ENCODE data around the gene LHCGR.
"Not testable (repeated sequence)": the region's sequence is repeated elsewhere in the genome, so short reads cannot be mapped to it uniquely, and the experiment has no call there.

LHCGR gene

GRCh38 chr2:48707466-48707865 is 48.1 kb downstream of the LHCGR start:
- Histone ChIP-seq H3K36me3 (ENCODE audit: control insufficient read depth, insufficient read depth, low read length, severe bottlenecking) (no peaks in the 10 kb centered on the region), H3K9ac (ENCODE audit: low read length) (no peak overlapping the region), H3K27me3 (replicated peaks; ENCODE audit: control insufficient read depth, insufficient read depth, low read length) (peaks cover 2% of the 10 kb centered on the region), H3K9me3 (ENCODE audit: control insufficient read depth, low read length) (no peaks in the 10 kb centered on the region), H3K4me3 (ENCODE audit: low read length) (no peak overlapping the region), H3K4me1 (ENCODE audit: control insufficient read depth, insufficient read depth, low read length) (no peaks in the 10 kb centered on the region)
- no peak for DNase-seq (ENCODE audit: low read depth)

- not testable (repeated sequence) for H3K36me3 ChIP-seq (ENCODE audit: control insufficient read depth, insufficient read depth, low read length, severe bottlenecking); H3K27me3 ChIP-seq (replicated peaks; ENCODE audit: control insufficient read depth, insufficient read depth, low read length); H3K4me3 ChIP-seq (ENCODE audit: low read length); H3K9me3 ChIP-seq (ENCODE audit: control insufficient read depth, low read length); H3K9ac ChIP-seq (ENCODE audit: low read length); DNase-seq (ENCODE audit: low read depth)
- H3K4me1 ChIP-seq (ENCODE audit: control insufficient read depth, insufficient read depth, low read length) = peaks cover 14% of the 10 kb centered on the region
Observed at GRCh38 chr2:48703621-48704020, 51.9 kb downstream of the LHCGR start.

- H3K4me3 ChIP-seq (ENCODE audit: low read length) = no peak overlapping the region
- peak; percentile 22 for DNase-seq (ENCODE audit: low read depth)
- no peaks in the 10 kb centered on the region for H3K27me3 ChIP-seq (replicated peaks; ENCODE audit: control insufficient read depth, insufficient read depth, low read length)
- H3K9me3 ChIP-seq (ENCODE audit: control insufficient read depth, low read length) = no peaks in the 10 kb centered on the region
- H3K9ac ChIP-seq (ENCODE audit: low read length) = no peak overlapping the region
- peaks cover 16% of the 10 kb centered on the region for H3K4me1 ChIP-seq (ENCODE audit: control insufficient read depth, insufficient read depth, low read length)
- H3K36me3 ChIP-seq (ENCODE audit: control insufficient read depth, insufficient read depth, low read length, severe bottlenecking) = no peaks in the 10 kb centered on the region
Observed at GRCh38 chr2:48699348-48699930, 56.1 kb downstream of the LHCGR start.

GRCh38 chr2:48696881-48697280 is 58.6 kb downstream of the LHCGR start:
- Histone ChIP-seq H3K36me3 (ENCODE audit: control insufficient read depth, insufficient read depth, low read length, severe bottlenecking) (no peaks in the 10 kb centered on the region), H3K9me3 (ENCODE audit: control insufficient read depth, low read length) (no peaks in the 10 kb centered on the region), H3K4me1 (ENCODE audit: control insufficient read depth, insufficient read depth, low read length) (peaks cover 16% of the 10 kb centered on the region), H3K27me3 (replicated peaks; ENCODE audit: control insufficient read depth, insufficient read depth, low read length) (no peaks in the 10 kb centered on the region), H3K9ac (ENCODE audit: low read length) (no peak overlapping the region), H3K4me3 (ENCODE audit: low read length) (no peak overlapping the region)
- no peak for DNase-seq (ENCODE audit: low read depth)

GRCh38 chr2:48695991-48696390 is 59.5 kb downstream of the LHCGR start:
- Histone ChIP-seq H3K4me3 (ENCODE audit: low read length) (no peak overlapping the region), H3K4me1 (ENCODE audit: control insufficient read depth, insufficient read depth, low read length) (peaks cover 16% of the 10 kb centered on the region)
- DNase-seq (ENCODE audit: low read depth) = no peak

GRCh38 chr2:48694149-48694548 is 61.4 kb downstream of the LHCGR start:
- Histone ChIP-seq H3K27me3 (replicated peaks; ENCODE audit: control insufficient read depth, insufficient read depth, low read length) (no peaks in the 10 kb centered on the region), H3K4me1 (ENCODE audit: control insufficient read depth, insufficient read depth, low read length) (peaks cover 4% of the 10 kb centered on the region), H3K36me3 (ENCODE audit: control insufficient read depth, insufficient read depth, low read length, severe bottlenecking) (no peaks in the 10 kb centered on the region)

More at GRCh38 chr2:48695991-48696390, 59.5 kb downstream of the LHCGR start:
- H3K27me3 ChIP-seq (replicated peaks; ENCODE audit: control insufficient read depth, insufficient read depth, low read length) = no peaks in the 10 kb centered on the region
- H3K9ac ChIP-seq (ENCODE audit: low read length) = no peak overlapping the region
- H3K36me3 ChIP-seq (ENCODE audit: control insufficient read depth, insufficient read depth, low read length, severe bottlenecking) = no peaks in the 10 kb centered on the region
- H3K9me3 ChIP-seq (ENCODE audit: control insufficient read depth, low read length) = no peaks in the 10 kb centered on the region

GRCh38 chr2:48693645-48694044 is 61.9 kb downstream of the LHCGR start:
- Histone ChIP-seq H3K27me3 (replicated peaks; ENCODE audit: control insufficient read depth, insufficient read depth, low read length) (no peaks in the 10 kb centered on the region), H3K4me3 (ENCODE audit: low read length) (no peak overlapping the region), H3K9me3 (ENCODE audit: control insufficient read depth, low read length) (no peaks in the 10 kb centered on the region), H3K36me3 (ENCODE audit: control insufficient read depth, insufficient read depth, low read length, severe bottlenecking) (no peaks in the 10 kb centered on the region), H3K4me1 (ENCODE audit: control insufficient read depth, insufficient read depth, low read length) (peaks cover 2% of the 10 kb centered on the region), H3K9ac (ENCODE audit: low read length) (no peak overlapping the region)
- no peak for DNase-seq (ENCODE audit: low read depth)

More at GRCh38 chr2:48694149-48694548, 61.4 kb downstream of the LHCGR start:
- no peak overlapping the region for H3K9ac ChIP-seq (ENCODE audit: low read length)
- H3K4me3 ChIP-seq (ENCODE audit: low read length) = no peak overlapping the region
- peak; percentile 47 for DNase-seq (ENCODE audit: low read depth)
- H3K9me3 ChIP-seq (ENCODE audit: control insufficient read depth, low read length) = no peaks in the 10 kb centered on the region

- no peaks in the 10 kb centered on the region for H3K36me3 ChIP-seq (ENCODE audit: control insufficient read depth, insufficient read depth, low read length, severe bottlenecking)
- H3K4me1 ChIP-seq (ENCODE audit: control insufficient read depth, insufficient read depth, low read length) = no peaks in the 10 kb centered on the region
- H3K27me3 ChIP-seq (replicated peaks; ENCODE audit: control insufficient read depth, insufficient read depth, low read length) = no peaks in the 10 kb centered on the region
- H3K9me3 ChIP-seq (ENCODE audit: control insufficient read depth, low read length) = no peaks in the 10 kb centered on the region
- no peak for DNase-seq (ENCODE audit: low read depth)
- H3K9ac ChIP-seq (ENCODE audit: low read length) = no peak overlapping the region
- no peak overlapping the region for H3K4me3 ChIP-seq (ENCODE audit: low read length)
Observed at GRCh38 chr2:48693066-48693465, 62.5 kb downstream of the LHCGR start.

- no peak overlapping the region for H3K9ac ChIP-seq (ENCODE audit: low read length)
- no peaks in the 10 kb centered on the region for H3K36me3 ChIP-seq (ENCODE audit: control insufficient read depth, insufficient read depth, low read length, severe bottlenecking)
- DNase-seq (ENCODE audit: low read depth) = no peak
- H3K4me3 ChIP-seq (ENCODE audit: low read length) = no peak overlapping the region
- H3K27me3 ChIP-seq (replicated peaks; ENCODE audit: control insufficient read depth, insufficient read depth, low read length) = no peaks in the 10 kb centered on the region
- no peaks in the 10 kb centered on the region for H3K9me3 ChIP-seq (ENCODE audit: control insufficient read depth, low read length)
- H3K4me1 ChIP-seq (ENCODE audit: control insufficient read depth, insufficient read depth, low read length) = no peaks in the 10 kb centered on the region
Observed at GRCh38 chr2:48691935-48692691, 63.4 kb downstream of the LHCGR start.

- Histone ChIP-seq H3K4me3 (ENCODE audit: low read length) (no peak overlapping the region), H3K9ac (ENCODE audit: low read length) (no peak overlapping the region), H3K4me1 (ENCODE audit: control insufficient read depth, insufficient read depth, low read length) (no peaks in the 10 kb centered on the region), H3K9me3 (ENCODE audit: control insufficient read depth, low read length) (no peaks in the 10 kb centered on the region), H3K36me3 (ENCODE audit: control insufficient read depth, insufficient read depth, low read length, severe bottlenecking) (no peaks in the 10 kb centered on the region), H3K27me3 (replicated peaks; ENCODE audit: control insufficient read depth, insufficient read depth, low read length) (no peaks in the 10 kb centered on the region)
- DNase-seq (ENCODE audit: low read depth) = no peak
Observed at GRCh38 chr2:48685126-48685525, 70.4 kb downstream of the LHCGR start.

GRCh38 chr2:48677450-48677849 is 78.1 kb downstream of the LHCGR start:
- no peak overlapping the region for H3K9ac ChIP-seq (ENCODE audit: low read length)
- H3K36me3 ChIP-seq (ENCODE audit: control insufficient read depth, insufficient read depth, low read length, severe bottlenecking) = no peaks in the 10 kb centered on the region
- H3K4me1 ChIP-seq (ENCODE audit: control insufficient read depth, insufficient read depth, low read length) = no peaks in the 10 kb centered on the region
- H3K27me3 ChIP-seq (replicated peaks; ENCODE audit: control insufficient read depth, insufficient read depth, low read length) = no peaks in the 10 kb centered on the region
- no peak for DNase-seq (ENCODE audit: low read depth)
- no peak overlapping the region for H3K4me3 ChIP-seq (ENCODE audit: low read length)
- peaks cover 3% of the 10 kb centered on the region for H3K9me3 ChIP-seq (ENCODE audit: control insufficient read depth, low read length)
